GM12864 (cell line): ENCODE results near the gene CELSR2.
A peak's percentile ranks its signal among the peaks of the same experiment; 100 is the strongest.

Experiments used
- DNase-seq: peaks from one replicate; pipeline ENCODE4 v3.0.0-alpha.2; 2011; ENCODE audit warnings: low read depth
- H3K4me3 ChIP-seq: 2 replicates; pipeline ENCODE4 v1.5.1; 2011; ENCODE audit warnings: mild to moderate bottlenecking, low read depth, low read length, control low read depth
- CTCF ChIP-seq: IDR thresholded peaks from 2 replicates; pipeline ENCODE4 v1.5.1; 2011; ENCODE audit warnings: low read depth, mild to moderate bottlenecking, moderate library complexity, low read length, control low read depth, inconsistent platforms; ENCODE audit errors: missing control alignments

Gene CELSR2

GRCh38 chr1:109248797-109249629 is at the start of gene CELSR2:
Gene CELSR2, plus strand, starts transcription at chr1:109249539. Its CDS starts 541 bp downstream, at chr1:109250080.
- no peak for TF ChIP-seq CTCF
- H3K4me3 ChIP-seq = peak within 1 kb of the TSS; percentile 47; the same call in 1 of the 2 replicates
- no peak for DNase-seq

GRCh38 chr1:109199710-109200109 is 49.6 kb upstream of the CELSR2 start:
- no peak for DNase-seq
- no peak overlapping the region for H3K4me3 ChIP-seq
- no peak for TF ChIP-seq CTCF

- H3K4me3 ChIP-seq = no peak overlapping the region
- TF ChIP-seq CTCF = peak; percentile 71
- DNase-seq = no peak
Measured at GRCh38 chr1:109201123-109201703, 48.1 kb upstream of the CELSR2 start.

GRCh38 chr1:109204484-109204883 is 44.9 kb upstream of the CELSR2 start:
- TF ChIP-seq CTCF = no peak
- H3K4me3 ChIP-seq = no peak overlapping the region
- no peak for DNase-seq

- H3K4me3 ChIP-seq = no peak overlapping the region
- no peak for TF ChIP-seq CTCF
- no peak for DNase-seq
Measured at GRCh38 chr1:109206339-109206738, 43.0 kb upstream of the CELSR2 start.

GRCh38 chr1:109207467-109208103 is 41.8 kb upstream of the CELSR2 start:
- no peak for TF ChIP-seq CTCF
- H3K4me3 ChIP-seq = no peak overlapping the region
- no peak for DNase-seq

GRCh38 chr1:109208394-109208793 is 40.9 kb upstream of the CELSR2 start:
- DNase-seq = no peak
- no peak overlapping the region for H3K4me3 ChIP-seq
- no peak for TF ChIP-seq CTCF
